ENCODE data around the gene SHISA3.

Gene SHISA3

DNA sequence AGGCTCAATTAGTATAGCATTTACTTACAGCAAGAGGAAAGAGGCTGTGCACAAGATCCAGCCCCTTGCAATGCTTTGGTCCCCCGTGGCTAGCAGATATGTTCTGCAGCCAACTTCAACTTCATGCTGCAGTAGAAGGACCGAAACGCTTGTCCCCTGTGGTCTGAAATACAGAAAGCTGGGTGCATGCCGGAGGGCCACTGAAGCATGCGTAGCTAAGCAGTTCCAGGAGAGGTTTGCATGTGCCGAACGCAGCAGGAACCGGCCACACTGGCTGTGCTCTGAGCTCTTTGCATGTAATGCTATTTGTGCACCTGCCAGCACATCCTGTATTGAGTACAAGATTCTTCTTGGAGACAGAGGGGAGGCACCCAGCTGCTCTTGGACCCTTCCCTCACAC, 35.8 kb upstream of the SHISA3 start:
- Histone ChIP-seq H3K27ac (replicated peaks; ENCODE audit: low read length) (no peak overlapping the region), H3K9ac (ENCODE audit: low read depth, low read length, poor library complexity) (no peak overlapping the region), H3K4me1 (ENCODE audit: control insufficient read depth in 2 of 2, insufficient read depth in 1 of 2, low read depth in 1 of 2, low read length in 2 of 2) (no peaks in the 10 kb centered on the region), H2BK12ac (ENCODE audit: low read length) (no peak overlapping the region), H3K36me3 (replicated peaks in 1 of 2; ENCODE audit: control insufficient read depth in 2 of 2, insufficient read depth in 2 of 2, low read length in 2 of 2) (no peaks in the 10 kb centered on the region), H3K9me3 (replicated peaks in 1 of 2; ENCODE audit: control insufficient read depth in 2 of 2, insufficient read depth in 1 of 2, low read depth in 1 of 2, low read length in 2 of 2) (no peaks in the 10 kb centered on the region), H3K4me2 (ENCODE audit: insufficient read depth, low read length, poor library complexity, severe bottlenecking) (no peak overlapping the region), H4K8ac (ENCODE audit: low read depth, low read length) (no peak overlapping the region), H4K91ac (ENCODE audit: low read depth, low read length, poor library complexity) (no peak overlapping the region), H3K23ac (ENCODE audit: low read depth, low read length, poor library complexity) (no peak overlapping the region), H2AK5ac (ENCODE audit: low read depth, low read length) (no peak overlapping the region), H3K4me3 (ENCODE audit: low read length in 2 of 2) (no peak overlapping the region), H3K18ac (ENCODE audit: low read length) (no peak overlapping the region), H2BK120ac (ENCODE audit: low read depth, low read length) (no peak overlapping the region), H2AFZ (ENCODE audit: low read length) (no peak overlapping the region), H2BK5ac (ENCODE audit: low read length) (no peak overlapping the region), H3K27me3 (ENCODE audit: control insufficient read depth in 3 of 3, insufficient read depth in 3 of 3, low read depth in 1 of 3, low read length in 3 of 3) (no peaks in the 10 kb centered on the region), H2BK15ac (ENCODE audit: low read length) (no peak overlapping the region), H3K14ac (ENCODE audit: low read length) (no peak overlapping the region), H3K4ac (ENCODE audit: low read length) (no peak overlapping the region), H3K79me1 (ENCODE audit: low read depth, low read length) (no peaks in the 10 kb centered on the region)
- DNase-seq (ENCODE audit: low spot score), result no peak
- WGBS, 2 donors (ENCODE audit: extremely low coverage in 2 of 2, insufficient read length in 2 of 2, insufficient replicate concordance in 1 of 2), result no CpG with 5 or more reads among the region's 8 CpGs

DNA sequence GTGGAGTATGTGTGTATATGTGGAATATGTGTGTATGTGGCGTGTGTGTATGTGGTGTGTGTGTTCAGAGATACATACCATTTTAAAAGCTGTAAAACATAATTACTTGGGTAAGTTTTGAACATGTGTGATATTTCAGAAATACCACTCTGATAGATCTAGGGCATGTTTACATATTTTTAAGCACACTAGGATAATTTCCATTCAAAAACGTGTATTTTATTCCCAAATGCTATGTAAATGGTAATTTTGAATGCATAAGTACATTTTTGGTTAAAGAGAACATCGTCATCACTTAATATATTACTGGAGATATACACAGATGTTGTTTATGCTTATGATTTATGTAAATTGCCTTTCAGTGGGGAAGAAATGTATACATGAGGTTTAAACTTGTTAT, 34.7 kb upstream of the SHISA3 start:
- Histone ChIP-seq H2BK120ac (ENCODE audit: low read depth, low read length) (no peak overlapping the region), H4K91ac (ENCODE audit: low read depth, low read length, poor library complexity) (no peak overlapping the region), H4K8ac (ENCODE audit: low read depth, low read length) (no peak overlapping the region), H3K9ac (ENCODE audit: low read depth, low read length, poor library complexity) (no peak overlapping the region), H3K79me1 (ENCODE audit: low read depth, low read length) (no peaks in the 10 kb centered on the region), H3K4ac (ENCODE audit: low read length) (no peak overlapping the region), H3K4me3 (ENCODE audit: low read length in 2 of 2) (no peak overlapping the region), H3K9me3 (replicated peaks in 1 of 2; ENCODE audit: control insufficient read depth in 2 of 2, insufficient read depth in 1 of 2, low read depth in 1 of 2, low read length in 2 of 2) (no peaks in the 10 kb centered on the region), H3K4me1 (ENCODE audit: control insufficient read depth in 2 of 2, insufficient read depth in 1 of 2, low read depth in 1 of 2, low read length in 2 of 2) (no peaks in the 10 kb centered on the region), H3K14ac (ENCODE audit: low read length) (no peak overlapping the region), H3K4me2 (ENCODE audit: insufficient read depth, low read length, poor library complexity, severe bottlenecking) (no peak overlapping the region), H3K27ac (replicated peaks; ENCODE audit: low read length) (no peak overlapping the region), H2BK12ac (ENCODE audit: low read length) (no peak overlapping the region), H2BK15ac (ENCODE audit: low read length) (no peak overlapping the region), H2BK5ac (ENCODE audit: low read length) (no peak overlapping the region), H3K18ac (ENCODE audit: low read length) (no peak overlapping the region), H3K23ac (ENCODE audit: low read depth, low read length, poor library complexity) (no peak overlapping the region), H3K36me3 (replicated peaks in 1 of 2; ENCODE audit: control insufficient read depth in 2 of 2, insufficient read depth in 2 of 2, low read length in 2 of 2) (no peaks in the 10 kb centered on the region), H2AK5ac (ENCODE audit: low read depth, low read length) (no peak overlapping the region), H3K27me3 (ENCODE audit: control insufficient read depth in 3 of 3, insufficient read depth in 3 of 3, low read depth in 1 of 3, low read length in 3 of 3) (no peaks in the 10 kb centered on the region), H2AFZ (ENCODE audit: low read length) (no peak overlapping the region)
- 100% methylated on average over 1 of the region's 3 CpGs; no CpG with 5 or more reads in 1 of the 2 donors for WGBS, 2 donors (ENCODE audit: extremely low coverage in 2 of 2, insufficient read length in 2 of 2, insufficient replicate concordance in 1 of 2)
- DNase-seq (ENCODE audit: low spot score), result no peak

DNA sequence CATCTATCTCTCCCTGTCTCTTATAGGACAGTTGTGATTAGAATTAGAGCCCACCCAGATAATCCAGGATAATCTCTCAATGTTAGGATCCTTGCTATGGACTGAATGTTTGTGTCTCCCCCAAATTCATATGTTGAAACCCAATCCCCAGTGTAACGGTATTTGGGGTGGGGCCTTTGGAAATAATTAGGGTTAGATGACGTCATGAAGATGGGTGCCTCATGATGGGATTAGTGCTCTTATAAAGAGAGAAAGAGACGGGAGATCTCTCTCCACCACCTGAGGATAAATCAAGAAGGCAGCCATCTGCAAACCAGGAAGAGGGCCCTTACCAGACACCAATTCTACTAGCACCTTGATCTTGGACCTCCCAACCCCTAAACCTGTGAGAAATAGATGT, 33.7 kb upstream of the SHISA3 start:
- H3K27me3 ChIP-seq (ENCODE audit: control insufficient read depth in 3 of 3, insufficient read depth in 3 of 3, low read depth in 1 of 3, low read length in 3 of 3), result no peaks in the 10 kb centered on the region
- no peaks in the 10 kb centered on the region for H3K4me1 ChIP-seq (ENCODE audit: control insufficient read depth in 2 of 2, insufficient read depth in 1 of 2, low read depth in 1 of 2, low read length in 2 of 2)
- H3K4ac ChIP-seq (ENCODE audit: low read length), result no peak overlapping the region
- H3K9me3 ChIP-seq (replicated peaks in 1 of 2; ENCODE audit: control insufficient read depth in 2 of 2, insufficient read depth in 1 of 2, low read depth in 1 of 2, low read length in 2 of 2), result no peaks in the 10 kb centered on the region
- H4K8ac ChIP-seq (ENCODE audit: low read depth, low read length), result no peak overlapping the region
- H3K14ac ChIP-seq (ENCODE audit: low read length), result no peak overlapping the region
- no peaks in the 10 kb centered on the region for H3K36me3 ChIP-seq (replicated peaks in 1 of 2; ENCODE audit: control insufficient read depth in 2 of 2, insufficient read depth in 2 of 2, low read length in 2 of 2)
- no peak overlapping the region for H2AK5ac ChIP-seq (ENCODE audit: low read depth, low read length)
- no peak overlapping the region for H2BK5ac ChIP-seq (ENCODE audit: low read length)
- no peak for DNase-seq (ENCODE audit: low spot score)
- no peak overlapping the region for H2BK15ac ChIP-seq (ENCODE audit: low read length)
- no peak overlapping the region for H4K91ac ChIP-seq (ENCODE audit: low read depth, low read length, poor library complexity)
- WGBS, 2 donors (ENCODE audit: extremely low coverage in 2 of 2, insufficient read length in 2 of 2, insufficient replicate concordance in 1 of 2), result no CpG with 5 or more reads among the region's 3 CpGs
- no peak overlapping the region for H3K27ac ChIP-seq (replicated peaks; ENCODE audit: low read length)
- no peak overlapping the region for H2BK12ac ChIP-seq (ENCODE audit: low read length)
- no peak overlapping the region for H3K4me3 ChIP-seq (ENCODE audit: low read length in 2 of 2)
- H2BK120ac ChIP-seq (ENCODE audit: low read depth, low read length), result no peak overlapping the region
- no peak overlapping the region for H3K23ac ChIP-seq (ENCODE audit: low read depth, low read length, poor library complexity)
- no peak overlapping the region for H3K9ac ChIP-seq (ENCODE audit: low read depth, low read length, poor library complexity)
- H3K18ac ChIP-seq (ENCODE audit: low read length), result no peak overlapping the region
- no peak overlapping the region for H3K4me2 ChIP-seq (ENCODE audit: insufficient read depth, low read length, poor library complexity, severe bottlenecking)
- no peak overlapping the region for H2AFZ ChIP-seq (ENCODE audit: low read length)
- no peaks in the 10 kb centered on the region for H3K79me1 ChIP-seq (ENCODE audit: low read depth, low read length)

DNA sequence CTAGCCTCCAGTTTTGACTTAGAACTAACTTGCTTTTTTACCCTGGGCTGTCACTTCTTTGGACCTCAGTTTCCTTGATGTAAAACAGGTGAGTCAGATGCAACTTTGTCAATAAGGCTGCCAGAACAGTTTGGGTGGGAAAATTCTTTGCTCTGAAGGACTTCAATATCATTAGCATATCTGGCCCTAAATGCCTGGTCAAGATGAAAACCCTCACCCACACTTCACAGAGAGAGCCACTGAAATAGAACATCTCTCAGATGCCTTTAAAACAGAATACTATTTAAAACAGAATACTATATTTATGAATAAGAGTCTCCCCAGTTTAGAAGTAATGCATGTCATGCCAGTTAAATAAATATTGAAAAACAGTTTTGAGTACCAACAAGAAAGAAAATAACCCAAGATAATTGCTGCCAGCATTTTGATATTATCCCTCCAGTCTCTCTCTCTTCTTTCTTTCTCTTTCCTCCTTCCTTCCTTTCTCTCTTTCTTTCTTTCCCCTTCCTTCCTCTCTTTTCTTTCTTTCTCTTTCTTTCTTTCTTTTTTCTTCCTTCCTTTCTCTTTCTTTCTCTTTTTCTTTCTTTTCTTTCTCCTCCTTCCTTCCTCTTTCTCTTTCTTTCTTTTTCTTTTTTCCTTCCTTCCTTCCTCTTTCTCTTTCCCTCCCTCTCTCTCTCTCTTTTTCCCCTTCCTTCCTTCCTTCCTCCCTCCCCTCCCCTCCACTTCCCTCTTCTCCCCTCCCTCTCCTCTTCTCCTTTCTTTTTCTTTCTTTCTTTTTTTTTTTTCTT, 32.8 kb upstream of the SHISA3 start:
- H3K4me2 ChIP-seq (ENCODE audit: insufficient read depth, low read length, poor library complexity, severe bottlenecking), result no peak overlapping the region
- H3K4ac ChIP-seq (ENCODE audit: low read length), result no peak overlapping the region
- no peak overlapping the region for H2AK5ac ChIP-seq (ENCODE audit: low read depth, low read length)
- H2BK15ac ChIP-seq (ENCODE audit: low read length), result no peak overlapping the region
- no peak for DNase-seq (ENCODE audit: low spot score)
- no peak overlapping the region for H4K8ac ChIP-seq (ENCODE audit: low read depth, low read length)
- H3K14ac ChIP-seq (ENCODE audit: low read length), result no peak overlapping the region
- no peaks in the 10 kb centered on the region for H3K9me3 ChIP-seq (replicated peaks in 1 of 2; ENCODE audit: control insufficient read depth in 2 of 2, insufficient read depth in 1 of 2, low read depth in 1 of 2, low read length in 2 of 2)
- no peak overlapping the region for H3K23ac ChIP-seq (ENCODE audit: low read depth, low read length, poor library complexity)
- H2BK12ac ChIP-seq (ENCODE audit: low read length), result no peak overlapping the region
- H2AFZ ChIP-seq (ENCODE audit: low read length), result no peak overlapping the region
- no peaks in the 10 kb centered on the region for H3K4me1 ChIP-seq (ENCODE audit: control insufficient read depth in 2 of 2, insufficient read depth in 1 of 2, low read depth in 1 of 2, low read length in 2 of 2)
- no peak overlapping the region for H3K27ac ChIP-seq (replicated peaks; ENCODE audit: low read length)
- no peak overlapping the region for H4K91ac ChIP-seq (ENCODE audit: low read depth, low read length, poor library complexity)
- H3K27me3 ChIP-seq (ENCODE audit: control insufficient read depth in 3 of 3, insufficient read depth in 3 of 3, low read depth in 1 of 3, low read length in 3 of 3), result no peaks in the 10 kb centered on the region
- H2BK120ac ChIP-seq (ENCODE audit: low read depth, low read length), result no peak overlapping the region
- no peak overlapping the region for H3K18ac ChIP-seq (ENCODE audit: low read length)
- no peak overlapping the region for H3K4me3 ChIP-seq (ENCODE audit: low read length in 2 of 2)
- H3K9ac ChIP-seq (ENCODE audit: low read depth, low read length, poor library complexity), result no peak overlapping the region
- no peak overlapping the region for H2BK5ac ChIP-seq (ENCODE audit: low read length)
- H3K36me3 ChIP-seq (replicated peaks in 1 of 2; ENCODE audit: control insufficient read depth in 2 of 2, insufficient read depth in 2 of 2, low read length in 2 of 2), result no peaks in the 10 kb centered on the region
- no peaks in the 10 kb centered on the region for H3K79me1 ChIP-seq (ENCODE audit: low read depth, low read length)
